D721Med (cell line): ENCODE results near the gene BTN2A1.

ENCODE experiments used
- DNase-seq: peaks from one replicate; pipeline ENCODE4 v3.0.0; 2011; ENCODE audit warnings: low spot score; ENCODE audit not compliant: insufficient read length
- FAIRE-seq: peaks from 2 replicates; lab custom pipeline; 2011; peaks lifted over from hg19 to GRCh38; lab: Jason Lieb, UNC
- CTCF ChIP-seq: IDR thresholded peaks from 2 replicates; pipeline ENCODE4 v1.5.1; 2012; ENCODE audit warnings: mild to moderate bottlenecking, control low read depth; ENCODE audit not compliant: insufficient read depth; ENCODE audit errors: missing control alignments

BTN2A1 gene

DNA sequence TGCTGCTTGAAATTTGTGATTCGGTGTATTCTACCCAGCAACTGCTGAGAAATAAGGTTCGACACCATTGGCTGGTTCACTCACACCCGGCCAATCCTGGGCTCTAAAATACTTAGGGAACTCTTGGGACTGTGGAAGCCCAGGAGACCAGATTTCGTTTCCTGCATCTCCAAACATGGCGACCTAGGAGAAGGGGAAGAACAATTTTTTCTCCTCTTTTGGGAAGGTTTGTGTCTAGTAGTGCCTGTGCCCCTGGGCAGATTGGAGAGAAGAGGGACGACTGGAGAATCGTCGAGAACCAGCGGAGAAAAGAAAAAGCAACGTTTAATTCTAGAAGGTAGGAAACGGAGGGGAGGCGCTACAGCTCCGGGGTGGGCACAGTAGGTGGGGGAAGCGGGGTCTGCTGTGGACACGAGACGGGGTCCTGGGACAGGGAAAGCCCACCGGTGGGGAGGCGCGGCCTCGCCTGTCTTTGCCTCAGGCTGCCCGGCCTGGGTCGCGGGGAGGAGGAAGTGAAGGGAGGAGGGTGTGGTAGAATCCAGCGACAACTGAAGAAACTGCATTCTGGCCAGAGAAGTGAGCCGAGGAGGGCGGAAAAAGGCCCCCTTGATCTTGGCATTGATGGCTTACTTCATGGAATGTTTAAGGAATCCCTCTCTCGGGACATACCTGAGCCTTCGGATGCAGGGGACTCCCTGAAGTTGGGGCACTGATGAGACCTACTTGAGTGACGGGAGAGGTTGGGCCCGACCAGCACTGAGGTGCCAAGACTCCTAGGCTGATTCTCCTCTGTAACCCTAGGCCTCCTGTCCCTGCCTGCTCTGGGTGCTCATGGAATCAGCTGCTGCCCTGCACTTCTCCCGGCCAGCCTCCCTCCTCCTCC is at the start of gene BTN2A1:
TSS of gene BTN2A1 (plus strand) at position 150 of the 883 bp plus-strand sequence. CDS start at position 832, 682 bp downstream.
- TF ChIP-seq CTCF = peak; percentile 2
- FAIRE-seq (no peak), DNase-seq (peak; percentile 80)

GRCh38 chr6:26408828-26409730 is 48.7 kb upstream of the BTN2A1 start:
- FAIRE-seq (no peak), DNase-seq (no peak)
- TF ChIP-seq CTCF = no peak

GRCh38 chr6:26411751-26412150 is 46.0 kb upstream of the BTN2A1 start:
- DNase-seq = no peak
- TF ChIP-seq CTCF = no peak
- no peak for FAIRE-seq

DNA sequence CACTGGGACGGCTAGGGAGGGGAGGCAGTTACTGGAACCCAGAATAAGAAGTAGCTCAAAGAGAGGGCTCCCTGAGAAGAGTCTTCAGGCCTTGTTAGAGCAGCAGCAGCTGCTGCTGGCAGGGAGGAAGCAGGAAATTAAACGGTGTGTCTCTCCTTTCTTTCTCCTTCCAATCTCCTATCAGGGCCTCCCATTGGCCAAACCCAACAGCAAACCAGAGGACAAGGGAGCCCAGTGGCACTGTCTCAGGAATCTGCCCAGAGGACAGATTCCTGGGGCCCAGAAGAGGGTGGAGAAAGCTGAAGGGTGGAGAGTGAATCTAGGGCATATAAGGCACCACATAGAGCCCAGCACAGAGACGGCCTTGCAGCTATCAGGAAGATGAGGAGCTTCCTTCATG is 45.5 kb upstream of the BTN2A1 start:
- no peak for FAIRE-seq
- TF ChIP-seq CTCF = no peak
- no peak for DNase-seq

DNA sequence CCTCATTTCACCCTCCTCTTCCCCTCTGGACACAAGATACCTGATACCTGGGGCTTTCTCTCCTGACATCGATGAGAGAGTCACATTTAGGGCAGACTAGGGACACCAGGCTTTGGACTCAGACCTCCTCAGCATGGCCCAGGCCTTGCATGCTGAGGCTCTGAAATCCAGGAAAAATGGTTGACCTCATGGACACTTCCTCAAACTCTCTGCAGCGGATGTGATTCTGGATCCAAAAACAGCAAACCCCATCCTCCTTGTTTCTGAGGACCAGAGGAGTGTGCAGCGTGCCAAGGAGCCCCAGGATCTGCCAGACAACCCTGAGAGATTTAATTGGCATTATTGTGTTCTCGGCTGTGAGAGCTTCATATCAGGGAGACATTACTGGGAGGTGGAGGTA is 44.8 kb upstream of the BTN2A1 start:
- TF ChIP-seq CTCF = no peak
- FAIRE-seq = no peak

GRCh38 chr6:26414281-26414680 is 43.5 kb upstream of the BTN2A1 start:
- TF ChIP-seq CTCF = no peak
- no peak for FAIRE-seq

More for the DNA sequence above, 44.8 kb upstream of the BTN2A1 start:
- no peak for DNase-seq

More at GRCh38 chr6:26414281-26414680, 43.5 kb upstream of the BTN2A1 start:
- no peak for DNase-seq
